SU-DHL-6 (cell line): ENCODE data around the gene FES.

Experiments used
- H2AFZ ChIP-seq: fragments of 200-600 bp; sonication (generic); 2 replicates; pipeline ENCODE4 v1.6.1; 2014; ENCODE audit warnings: low read depth, mild to moderate bottlenecking, moderate library complexity, mixed read lengths, antibody characterized with exemption, low read length; ENCODE audit not compliant: severe bottlenecking
- H3F3A ChIP-seq: fragments of 200-600 bp; shearing (Covaris generic); 2 replicates; pipeline ENCODE4 v1.6.0; 2016; ENCODE audit warnings: antibody characterized with exemption, mild to moderate bottlenecking; ENCODE audit not compliant: insufficient read depth
- H3K27ac ChIP-seq: fragments of 200-600 bp; sonication (generic); 2 replicates; pipeline ENCODE4 v1.5.1; 2016; ENCODE audit warnings: low read depth, mild to moderate bottlenecking, low read length, moderate library complexity, mixed read lengths
- H3K27me3 ChIP-seq: fragments of 200-600 bp; sonication (generic), shearing (Covaris generic); 2 replicates; pipeline ENCODE4 v1.6.0; 2014; ENCODE audit warnings: mild to moderate bottlenecking, low read length
- H3K36me3 ChIP-seq: fragments of 200-600 bp; sonication (generic); 2 replicates; pipeline ENCODE4 v1.6.1; 2014; ENCODE audit warnings: mild to moderate bottlenecking, low read length, mixed read lengths
- H3K4me2 ChIP-seq: fragments of 300-600, 200-600 bp; shearing (Covaris generic), sonication (generic); 2 replicates; pipeline ENCODE4 v1.6.0; 2014; ENCODE audit warnings: low read length, low read depth, mild to moderate bottlenecking; ENCODE audit not compliant: poor library complexity, severe bottlenecking
- H3K4me3 ChIP-seq: fragments of 200-600 bp; sonication (generic); 2 replicates; pipeline ENCODE4 v1.5.1; 2014; ENCODE audit warnings: antibody characterized with exemption, low read length, mild to moderate bottlenecking, mixed read lengths; ENCODE audit not compliant: insufficient read depth, poor library complexity, severe bottlenecking
- H3K79me2 ChIP-seq: fragments of 200-600 bp; sonication (generic); 2 replicates; pipeline ENCODE4 v1.6.1; 2014; ENCODE audit warnings: mild to moderate bottlenecking, low read length, moderate library complexity; ENCODE audit not compliant: insufficient read depth
- H3K9ac ChIP-seq: fragments of 200-600 bp; sonication (generic); 2 replicates; pipeline ENCODE4 v1.7.0; 2014; ENCODE audit warnings: mild to moderate bottlenecking, low read length
- H3K9me2 ChIP-seq: fragments of 200-600 bp; sonication (generic); replicated peaks from 2 replicates; pipeline ENCODE4 v1.6.1; 2014; ENCODE audit warnings: low read length; ENCODE audit not compliant: insufficient read depth
- H3K9me3 ChIP-seq: fragments of 200-600 bp; sonication (generic); 2 replicates; pipeline ENCODE4 v1.6.1; 2014; ENCODE audit warnings: low read length, mixed read lengths; ENCODE audit not compliant: insufficient read depth
- H4K20me1 ChIP-seq: fragments of 200-600 bp; sonication (generic); 2 replicates; pipeline ENCODE4 v1.6.1; 2014; ENCODE audit warnings: low read depth, mild to moderate bottlenecking, antibody characterized with exemption, low read length, moderate library complexity, mixed read lengths
- CTCF ChIP-seq: fragments of 200-600 bp; sonication (generic); IDR thresholded peaks from one replicate; pipeline ENCODE4 v1.5.1; 2017; ENCODE audit warnings: antibody characterized with exemption, mild to moderate bottlenecking, low read length, moderate library complexity; ENCODE audit not compliant: insufficient read depth, poor library complexity, severe bottlenecking
- EZH2phosphoT487 ChIP-seq: fragments of 200-600 bp; sonication (generic), shearing (Covaris generic); conservative IDR thresholded peaks from 2 replicates; pipeline ENCODE4 v1.6.1; 2018; ENCODE audit warnings: mild to moderate bottlenecking, antibody characterized with exemption, low read length, moderate library complexity, mixed read lengths

The FES gene

GRCh38 chr15:90901175-90902039, 17.1 kb downstream of the FES start:
- Histone ChIP-seq H3K9me3 (no peaks in the 10 kb centered on the region), H3K27ac (no peak overlapping the region), H2AFZ (no peak overlapping the region), H3K9ac (peak overlapping the region; percentile 63; the same call in 1 of the 2 replicates), H3K79me2 (no peaks in the 10 kb centered on the region), H4K20me1 (no peaks in the 10 kb centered on the region), H3K36me3 (no peaks in the 10 kb centered on the region), H3K9me2 (no peaks in the 10 kb centered on the region), H3K4me2 (peak overlapping the region; percentile 80), H3F3A (peaks cover 9% of the 10 kb centered on the region; the same call in 1 of the 2 replicates), H3K27me3 (0 out of 2 replicates have a peak, but pooled peaks cover 4% of the 10 kb centered on the region), H3K4me3 (peak overlapping the region; percentile 55)
- TF ChIP-seq EZH2phosphoT487: no peak
- no peak for TF ChIP-seq CTCF

GRCh38 chr15:90902040-90902839, 17.9 kb downstream of the FES start:
- no peak for TF ChIP-seq EZH2phosphoT487
- TF ChIP-seq CTCF: peak; percentile 45
- H3K79me2 ChIP-seq: no peaks in the 10 kb centered on the region
- H3K4me2 ChIP-seq: peak overlapping the region; percentile 80
- H3F3A ChIP-seq: peaks cover 9% of the 10 kb centered on the region; the same call in 1 of the 2 replicates
- H2AFZ ChIP-seq: peak overlapping the region; percentile 58
- H3K9me3 ChIP-seq: no peaks in the 10 kb centered on the region
- H3K9ac ChIP-seq: peak overlapping the region; percentile 63
- H3K27ac ChIP-seq: no peak overlapping the region
- peak overlapping the region; percentile 55 for H3K4me3 ChIP-seq
- no peaks in the 10 kb centered on the region for H4K20me1 ChIP-seq
- no peaks in the 10 kb centered on the region for H3K9me2 ChIP-seq
- no peaks in the 10 kb centered on the region for H3K36me3 ChIP-seq
- H3K27me3 ChIP-seq: 0 out of 2 replicates have a peak, but pooled peaks cover 4% of the 10 kb centered on the region

GRCh38 chr15:90902840-90903732, 18.8 kb downstream of the FES start, which contains the start of gene MAN2A2:
MAN2A2 (plus strand) TSS chr15:90903302; CDS start chr15:90904208, 906 bp downstream.
- Histone ChIP-seq H3F3A (peaks cover 9% of the 10 kb centered on the region; the same call in 1 of the 2 replicates), H3K4me3 (peak within 1 kb of the TSS; percentile 55), H3K9ac (peak within 1 kb of the TSS; percentile 63), H3K79me2 (no peaks in the 10 kb centered on the region), H2AFZ (peak within 1 kb of the TSS; percentile 80), H4K20me1 (no peaks in the 10 kb centered on the region), H3K9me2 (no peaks in the 10 kb centered on the region), H3K4me2 (peak within 1 kb of the TSS; percentile 80), H3K27me3 (no peaks in the 10 kb centered on the region), H3K9me3 (no peaks in the 10 kb centered on the region), H3K36me3 (no peaks in the 10 kb centered on the region), H3K27ac (peak within 1 kb of the TSS; percentile 30; the same call in 1 of the 2 replicates)
- TF ChIP-seq CTCF (no peak), EZH2phosphoT487 (no peak)
